GM12878 (cell line): ENCODE data around the gene ZBTB49. TPM values are rescaled to one million over a fixed set of nuclear protein-coding genes. Genes with fewer than 3 reads are reported as not detected.

Experiments
- ATAC-seq: fragments of 200-7000 bp; cut with Tn5 transposase; 3 replicates; pipeline ENCODE4 v1.9.1; 2020; ENCODE audit warnings: mild to moderate bottlenecking, moderate library complexity
- BruUV-seq: library from RNA; stranded (reverse); fragments of 400-500 nt; replicated peaks from 2 replicates; lab custom pipeline; 2021; lab: Mats Ljungman, UMichigan
- CTCF ChIA-PET: fragments of 300-600 bp; sonication (Branson Sonifier 250); formaldehyde crosslinking; extraction: SDS; loops from one replicate; lab custom pipeline; 2021; ENCODE audit warnings: inconsistent platforms; lab: Yijun Ruan, JAX
- POLR2A ChIA-PET: fragments of 350-600 bp; formaldehyde crosslinking; extraction: SDS; loops from one replicate; lab custom pipeline; 2021; ENCODE audit warnings: inconsistent platforms; lab: Charles Lee
- RAD21 ChIA-PET: fragments of 300-600 bp; sonication (Branson Sonifier 250); formaldehyde crosslinking; loops from one replicate; lab custom pipeline; 2023; ENCODE audit warnings: antibody characterized with exemption; ENCODE audit not compliant: unreplicated experiment; lab: Charles Lee
- SMC1A ChIA-PET: fragments of 300-600 bp; sonication (Branson Sonifier 250); formaldehyde crosslinking; loops from one replicate; lab custom pipeline; 2023; ENCODE audit not compliant: unreplicated experiment, uncharacterized antibody; lab: Charles Lee
- DNase-seq: peaks from one replicate; pipeline ENCODE4 v3.0.0-alpha.2; 2011; ENCODE audit warnings: low read depth, low spot score
- FAIRE-seq: peaks from 3 replicates; lab custom pipeline; 2011; peaks lifted over from hg19 to GRCh38; lab: Jason Lieb, UNC
- H2AFZ ChIP-seq: 2 replicates; pipeline ENCODE4 v1.6.0; 2011; ENCODE audit warnings: low read depth, low read length, control low read depth; ENCODE audit not compliant: control insufficient read depth
- H3K27ac ChIP-seq: 2 replicates; pipeline ENCODE4 v1.5.1; 2011; ENCODE audit warnings: control low read depth; ENCODE audit not compliant: control insufficient read depth, insufficient read depth
- H3K27me3 ChIP-seq, 2 experiments: replicated peaks in 1 of 2; 2 replicates each; pipeline versions ENCODE4 v1.6.0 to v1.6.1; 2011; ENCODE audit warnings: low read length in 1 of 2; ENCODE audit not compliant: control insufficient read depth in 2 of 2, insufficient read depth in 2 of 2
- H3K36me3 ChIP-seq, 2 experiments: 2 replicates each; pipeline ENCODE4 v1.5.1; 2011; ENCODE audit warnings: low read length in 1 of 2; ENCODE audit not compliant: control insufficient read depth in 2 of 2, insufficient read depth in 2 of 2
- H3K4me1 ChIP-seq: 2 replicates; pipeline ENCODE4 v1.6.1; 2011; ENCODE audit warnings: mild to moderate bottlenecking, low read length, moderate library complexity, mixed read lengths; ENCODE audit not compliant: control insufficient read depth, insufficient read depth
- H3K4me2 ChIP-seq: 2 replicates; pipeline ENCODE4 v1.6.0; 2011; ENCODE audit warnings: control low read depth; ENCODE audit not compliant: control insufficient read depth, insufficient read depth
- H3K4me3 ChIP-seq: fragments of 200-600 bp; sonication (generic); 2 replicates; pipeline ENCODE4 v1.5.1; 2016
- H3K79me2 ChIP-seq: 2 replicates; pipeline ENCODE4 v1.6.0; 2011; ENCODE audit warnings: low read length; ENCODE audit not compliant: control insufficient read depth, insufficient read depth
- H3K9ac ChIP-seq: 2 replicates; pipeline ENCODE4 v1.8.0; 2011; ENCODE audit warnings: low read length, control low read depth, mixed read lengths; ENCODE audit not compliant: control insufficient read depth, insufficient read depth
- H3K9me3 ChIP-seq: replicated peaks from 3 replicates; pipeline ENCODE4 v1.5.1; 2011; ENCODE audit warnings: mild to moderate bottlenecking, low read length; ENCODE audit not compliant: control insufficient read depth, insufficient read depth
- H4K20me1 ChIP-seq: 2 replicates; pipeline ENCODE4 v1.6.0; 2011; ENCODE audit not compliant: control insufficient read depth, insufficient read depth
- E2F8 ChIP-seq: fragments of 450-650 bp; IDR thresholded peaks from 2 replicates; pipeline ENCODE4 v1.6.1; 2018; ENCODE audit warnings: mild to moderate bottlenecking, low read depth, moderate library complexity; ENCODE audit not compliant: partially characterized antibody
- EP300 ChIP-seq, 2 experiments: fragments of 150-350 bp in 1 of 2; IDR thresholded peaks; 2 replicates each; pipeline ENCODE4 v1.6.1; 2011 to 2012; ENCODE audit warnings: low read depth in 2 of 2, low read length in 2 of 2, borderline replicate concordance in 1 of 2, improper control_type of control experiment in 1 of 2, inconsistent platforms in 1 of 2; ENCODE audit not compliant: control insufficient read depth in 1 of 2
- HCFC1 ChIP-seq: fragments of 150-350 bp; IDR thresholded peaks from 2 replicates; pipeline ENCODE4 v1.6.1; 2014; ENCODE audit warnings: low read length
- IKZF1 ChIP-seq: fragments of 450-650 bp; conservative IDR thresholded peaks from 2 replicates; pipeline ENCODE4 v1.6.1; 2017; ENCODE audit warnings: antibody characterized with exemption, mild to moderate bottlenecking
- KLF5 ChIP-seq: fragments of 450-650 bp; IDR thresholded peaks from 2 replicates; pipeline ENCODE4 v1.6.1; 2014; ENCODE audit warnings: mild to moderate bottlenecking; ENCODE audit not compliant: partially characterized antibody
- NBN ChIP-seq: fragments of 450-650 bp; IDR thresholded peaks from 2 replicates; pipeline ENCODE4 v1.6.1; 2016
- PAX5 ChIP-seq: IDR thresholded peaks from 2 replicates; pipeline ENCODE4 v1.6.1; 2011; ENCODE audit warnings: low read depth, low read length, borderline replicate concordance
- RBBP5 ChIP-seq: fragments of 200-600 bp; sonication (generic); conservative IDR thresholded peaks from 2 replicates; pipeline ENCODE4 v1.6.1; 2016
- TCF12 ChIP-seq: IDR thresholded peaks from 2 replicates; pipeline ENCODE4 v1.6.1; 2011; ENCODE audit warnings: low read depth, mild to moderate bottlenecking, low read length
- TCF3 ChIP-seq: IDR thresholded peaks from 2 replicates; pipeline ENCODE4 v1.6.1; 2012; ENCODE audit warnings: low read depth, mild to moderate bottlenecking, low read length, borderline replicate concordance; ENCODE audit not compliant: insufficient read depth
- WGBS: methylation state at CpG from one replicate; pipeline ENCODE4 v1.1.6; 2016; ENCODE audit warnings: low lambda C conversion rate; ENCODE audit not compliant: insufficient replicate concordance, insufficient coverage; ENCODE audit errors: missing lambda C conversion rate; 5-methylcytosine and 5-hydroxymethylcytosine counted together
- in situ Hi-C: fragments of 300-500 bp; cut with MboI; formaldehyde crosslinking; loops from 9 replicates; pipeline ENCODE4 v1.14.3; 2018; ENCODE audit warnings: mixed read lengths
- intact Hi-C: fragments of 100-400 bp; cut with micrococcal nuclease; formaldehyde crosslinking; loops from one replicate; pipeline ENCODE4 v1.14.2; 2022; ENCODE audit not compliant: unreplicated experiment
- polyA plus RNA-seq, 11 experiments: library from polyadenylated mRNA; depleted of rRNA in 4 of 11; unstranded in 6 of 11; stranded (reverse) in 5 of 11; fragments of >200 nt; fragmentation: Nextera tagmentation in 4 of 11; fragmentation: Illumina TruSeq in 1 of 11; extraction: Ambion mirVana in 4 of 11; extraction: Trizol in 1 of 11; gene quantifications; 1 replicate in 1 of 11; 2 replicates in 10 of 11; pipeline versions ENCODE4 v1.2.1 to v1.2.3, GENCODE V29; 2011 to 2016; ENCODE audit warnings: inconsistent platforms in 2 of 11, missing spikeins in 2 of 11, low read depth in 1 of 11
- total RNA-seq, 4 experiments: library from RNA; depleted of rRNA in 3 of 4; stranded (reverse); fragments of >200 nt in 3 of 4; fragmentation: Illumina TruSeq in 1 of 4; extraction: Trizol in 1 of 4; gene quantifications; 2 replicates each; pipeline versions ENCODE4 v1.2.1 to v1.2.3, GENCODE V29; 2013 to 2021

Gene ZBTB49
- total and polyA plus RNA-seq, 10 of the 15 experiments (the other 5 are each of a cell fraction or from before 2014, with no cell fraction given): 0.37 to 4.8 (median 4.1) TPM

GRCh38 chr4:4306920-4307319 is 16.9 kb downstream of the ZBTB49 start:
- Histone ChIP-seq H2AFZ (no peak overlapping the region), H3K4me3 (no peak overlapping the region), H3K27ac (no peak overlapping the region), H3K36me3 (peaks cover 0 to 8% of the 10 kb centered on the region in 2 experiments), H3K4me2 (no peak overlapping the region), H3K27me3 (no peaks in the 10 kb centered on the region), H3K9ac (no peak overlapping the region), H3K4me1 (no peaks in the 10 kb centered on the region), H3K79me2 (no peaks in the 10 kb centered on the region), H3K9me3 (no peaks in the 10 kb centered on the region), H4K20me1 (no peaks in the 10 kb centered on the region; the same call in 1 of the 2 replicates)
- over 99% methylated on average over 11 of the region's 11 CpGs for WGBS
- no TSS peak for BruUV-seq
- ChIA-PET RAD21 (no interaction called here), CTCF (no interaction called here), SMC1A (no interaction called here), POLR2A (no interaction called here)
- no peak for ATAC-seq
- in situ Hi-C loops: no loop called here
- no peak for DNase-seq
- TF ChIP-seq IKZF1: no peak
- no peak for TF ChIP-seq KLF5
- TF ChIP-seq PAX5: no peak
- no peak for TF ChIP-seq TCF12
- TF ChIP-seq NBN: no peak
- no peak for TF ChIP-seq TCF3
- no peak for TF ChIP-seq EP300 (IDR thresholded peaks at IDR 0.05; ENCODE audit: borderline replicate concordance in 1 of 2, control insufficient read depth in 1 of 2, low read depth in 2 of 2, low read length in 2 of 2)
- no peak for TF ChIP-seq HCFC1
- TF ChIP-seq RBBP5: no peak
- TF ChIP-seq E2F8: no peak
- FAIRE-seq: no peak
- intact Hi-C loops: no loop called here
